ENCODE measurements around the gene EPHB1.

- TF ChIP-seq TOX (CRISPR knock-in tag; IDR thresholded peaks at IDR 0.05; ENCODE audit: borderline replicate concordance) (no peak), OSR1 (CRISPR knock-in tag; IDR thresholded peaks at IDR 0.05) (no peak), ZNF8 (CRISPR knock-in tag; IDR thresholded peaks at IDR 0.05) (no peak), POU6F1 (CRISPR knock-in tag; IDR thresholded peaks at IDR 0.05; ENCODE audit: borderline replicate concordance, low read depth) (no peak), CREB5 (CRISPR knock-in tag; IDR thresholded peaks at IDR 0.05; ENCODE audit: low read depth) (no peak), ZFP3 (CRISPR knock-in tag; IDR thresholded peaks at IDR 0.05) (no peak), PATZ1 (CRISPR knock-in tag; IDR thresholded peaks at IDR 0.05; ENCODE audit: borderline replicate concordance) (no peak), TCF4 (CRISPR knock-in tag; IDR thresholded peaks at IDR 0.05; ENCODE audit: borderline replicate concordance) (no peak), SNAI2 (CRISPR knock-in tag; IDR thresholded peaks at IDR 0.05) (no peak), TSHZ2 (CRISPR knock-in tag; IDR thresholded peaks at IDR 0.05) (no peak)
Measured at GRCh38 chr3:135272026-135272669, 477.1 kb downstream of the EPHB1 start.

All from SK-N-SH treated with all-trans-retinoic acid at 6 μM for 48 hours (cell line).